Ectodermal cell (in vitro differentiated cells): ENCODE results near the gene NPW.
A peak's percentile ranks its signal among the peaks of the same experiment; 100 is the strongest.

Experiments
- H3K27ac ChIP-seq: 2 replicates; pipeline ENCODE4 v1.7.0; 2013; ENCODE audit warnings: mild to moderate bottlenecking, low read depth, low read length; ENCODE audit not compliant: insufficient read depth, poor library complexity, severe bottlenecking
- H3K27me3 ChIP-seq: 2 replicates; pipeline ENCODE4 v1.7.0; 2013; ENCODE audit warnings: mild to moderate bottlenecking, low read length; ENCODE audit not compliant: insufficient read depth, control insufficient read depth, poor library complexity, severe bottlenecking
- H3K36me3 ChIP-seq: one replicate; pipeline ENCODE4 v1.7.0; 2013; ENCODE audit warnings: low read length; ENCODE audit not compliant: control insufficient read depth, insufficient read depth
- H3K4me1 ChIP-seq: one replicate; pipeline ENCODE4 v1.7.0; 2013; ENCODE audit warnings: low read length; ENCODE audit not compliant: control insufficient read depth, insufficient read depth
- H3K4me3 ChIP-seq: 2 replicates; pipeline ENCODE4 v1.7.0; 2013; ENCODE audit warnings: low read depth, low read length, control low read depth; ENCODE audit not compliant: insufficient read depth
- H3K9me3 ChIP-seq: 2 replicates; pipeline ENCODE4 v1.7.0; 2013; ENCODE audit warnings: mild to moderate bottlenecking, low read length, moderate library complexity; ENCODE audit not compliant: control insufficient read depth
- WGBS, 2 experiments: methylation state at CpG; one replicate each; pipeline ENCODE4 v1.1.7; 2013; ENCODE audit warnings: missing lambda C conversion rate in 2 of 2; 5-methylcytosine and 5-hydroxymethylcytosine counted together

Gene NPW

DNA sequence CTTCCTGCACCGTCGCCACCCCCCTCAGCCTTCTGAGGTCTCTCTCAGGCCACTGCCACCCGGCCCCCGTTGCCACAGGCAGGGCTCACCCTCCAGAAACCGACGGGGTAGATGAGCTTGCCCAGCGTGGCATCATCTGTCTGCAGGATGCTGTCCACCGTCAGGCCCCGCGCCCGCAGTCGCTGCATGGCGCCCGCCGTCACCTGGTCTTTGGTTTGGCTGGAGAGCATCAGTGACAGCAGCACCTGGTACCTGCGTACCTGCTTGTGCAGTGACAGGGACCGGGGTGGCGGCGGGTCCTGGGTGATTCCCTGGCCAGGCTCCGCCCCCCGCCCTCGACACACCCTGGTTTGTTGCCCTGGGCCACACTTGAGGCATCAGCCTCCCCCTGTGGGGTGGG lies 25.0 kb downstream of the NPW start:
- WGBS, 2 experiments: 94 to 96% methylated on average over 22 of the region's 22 CpGs
- H3K4me3 ChIP-seq: no peak overlapping the region
- H3K36me3 ChIP-seq: no peaks in the 10 kb centered on the region
- no peaks in the 10 kb centered on the region for H3K27me3 ChIP-seq
- no peaks in the 10 kb centered on the region for H3K4me1 ChIP-seq
- no peak overlapping the region for H3K27ac ChIP-seq
- H3K9me3 ChIP-seq: no peaks in the 10 kb centered on the region

DNA sequence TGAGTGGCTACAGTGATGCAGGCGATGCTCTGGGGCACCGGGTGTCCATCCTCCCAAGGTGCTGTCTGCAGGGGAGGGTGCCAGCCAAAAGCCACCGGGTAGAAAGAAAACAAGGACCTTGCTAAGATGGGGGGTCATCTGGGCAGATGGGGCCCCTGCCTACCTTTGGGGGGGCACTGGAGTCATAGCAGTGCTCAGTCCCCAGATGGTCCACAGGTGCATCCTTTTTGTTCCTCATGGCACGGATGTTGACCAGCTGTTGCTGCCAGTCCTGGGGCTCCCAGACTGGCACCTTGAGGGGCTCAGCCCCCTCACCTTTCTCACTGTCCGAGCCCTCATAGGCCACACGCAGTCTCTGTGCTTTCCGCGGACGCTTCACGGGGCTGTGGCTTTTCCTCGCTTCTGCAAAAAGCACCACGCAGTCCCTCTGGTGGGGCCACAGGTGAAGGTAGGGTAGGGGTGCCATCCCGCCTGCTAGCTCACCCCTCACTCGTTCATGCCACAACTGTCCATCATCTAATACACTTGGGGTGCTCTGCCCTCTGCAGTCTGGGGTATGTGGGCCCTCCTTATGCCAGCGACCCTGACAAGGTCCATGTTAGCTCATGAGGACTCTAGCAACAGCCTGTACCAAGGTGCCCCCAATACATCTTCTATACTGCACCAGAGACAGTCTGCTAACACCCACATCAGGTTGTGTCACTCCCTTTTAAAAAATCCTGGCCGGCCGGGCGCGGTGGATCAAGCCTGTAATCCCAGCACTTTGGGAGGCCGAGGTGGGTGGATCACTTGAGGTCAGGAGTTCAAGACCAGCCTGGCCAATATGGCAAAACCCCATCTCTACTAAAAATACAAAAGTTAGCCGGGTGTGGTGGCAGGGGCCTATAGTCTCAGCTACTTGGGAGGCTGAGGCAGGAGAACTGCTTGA lies 26.6 kb downstream of the NPW start:
- no peaks in the 10 kb centered on the region for H3K9me3 ChIP-seq
- H3K4me1 ChIP-seq: no peaks in the 10 kb centered on the region
- 92 to 94% methylated on average over 21 of the region's 21 CpGs for WGBS, 2 experiments
- no peaks in the 10 kb centered on the region for H3K36me3 ChIP-seq
- no peaks in the 10 kb centered on the region for H3K27me3 ChIP-seq
- no peak overlapping the region for H3K4me3 ChIP-seq
- H3K27ac ChIP-seq: no peak overlapping the region

DNA sequence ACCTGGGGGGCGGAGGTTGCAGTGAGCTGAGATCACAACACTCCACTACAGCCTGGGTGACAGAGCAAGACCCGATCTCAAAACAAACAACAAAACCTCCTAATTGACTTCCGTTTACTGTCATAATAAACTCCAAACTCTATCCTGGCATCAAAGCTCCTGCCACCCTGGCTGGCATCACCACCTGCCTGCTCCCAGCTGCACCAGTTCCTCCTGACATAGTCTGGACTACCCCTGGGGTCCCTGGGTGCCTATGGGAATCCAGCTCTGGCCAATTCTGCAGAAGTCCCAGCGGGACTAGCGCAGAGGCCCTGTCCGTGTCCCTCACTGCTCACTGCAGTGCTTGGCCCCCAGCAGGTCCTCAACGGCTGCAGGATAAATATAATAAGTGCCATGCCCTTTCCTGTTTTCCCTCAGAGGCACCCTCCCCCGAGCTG lies 27.3 kb downstream of the NPW start:
- no peaks in the 10 kb centered on the region for H3K36me3 ChIP-seq
- H3K4me3 ChIP-seq: peak overlapping the region; percentile 92
- no peaks in the 10 kb centered on the region for H3K4me1 ChIP-seq
- H3K27ac ChIP-seq: no peak overlapping the region
- no peaks in the 10 kb centered on the region for H3K27me3 ChIP-seq
- WGBS, 2 experiments: 40 to 44% methylated on average over 8 of the region's 8 CpGs
- H3K9me3 ChIP-seq: no peaks in the 10 kb centered on the region

DNA sequence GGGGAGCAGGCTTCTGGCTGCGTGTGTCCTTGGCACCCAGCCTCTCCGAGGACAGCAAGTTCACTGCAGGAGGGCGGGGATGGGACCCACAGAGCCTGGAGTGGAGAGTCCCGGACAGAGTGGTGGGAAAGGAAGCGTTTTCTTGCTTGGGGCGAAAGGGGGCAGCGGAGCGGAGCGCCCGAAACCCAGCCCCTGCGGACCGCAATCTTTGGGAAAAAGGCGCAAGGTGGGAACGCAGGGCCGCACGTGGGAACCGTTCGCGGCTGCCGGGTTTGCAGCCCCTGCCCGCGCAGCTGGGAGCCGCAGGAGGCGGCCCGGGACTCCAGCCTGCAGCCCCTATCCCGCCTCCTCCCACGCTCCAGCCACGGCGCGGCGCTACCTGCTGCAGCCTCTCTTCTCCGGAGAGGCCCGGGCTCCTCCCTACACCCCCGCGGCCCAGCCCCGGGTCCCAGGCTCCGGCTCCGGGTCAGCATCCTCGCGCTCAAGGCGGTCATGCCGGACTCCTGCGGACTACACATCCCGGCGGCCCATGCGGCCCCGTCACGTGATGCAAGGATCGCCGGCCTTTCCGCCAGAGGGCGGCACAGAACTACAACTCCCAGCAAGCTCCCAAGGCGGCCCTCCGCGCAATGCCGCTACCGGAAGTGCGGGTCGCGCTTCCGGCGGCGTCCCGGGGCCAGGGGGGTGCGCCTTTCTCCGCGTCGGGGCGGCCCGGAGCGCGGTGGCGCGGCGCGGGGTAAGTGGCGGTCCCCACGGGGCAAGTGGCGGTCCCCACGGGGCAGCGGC lies 27.9 kb downstream of the NPW start, which contains the start of the genes NTHL1 and TSC2:
NTHL1 (minus strand) TSS at position 505 of the 786 bp plus-strand sequence; CDS start at position 494, 11 bp downstream.
TSC2 (plus strand) TSS at position 656 of the 786 bp plus-strand sequence. CDS start 631 bp downstream, outside the sequence.
- 0 to 1% methylated on average over 81 of the region's 81 CpGs for WGBS, 2 experiments
- Histone ChIP-seq H3K27me3 (no peaks in the 10 kb centered on the region), H3K36me3 (no peaks in the 10 kb centered on the region), H3K27ac (no peak within 1 kb of the TSS), H3K4me1 (no peaks in the 10 kb centered on the region), H3K9me3 (no peaks in the 10 kb centered on the region), H3K4me3 (peak within 1 kb of the TSS; percentile 92)

DNA sequence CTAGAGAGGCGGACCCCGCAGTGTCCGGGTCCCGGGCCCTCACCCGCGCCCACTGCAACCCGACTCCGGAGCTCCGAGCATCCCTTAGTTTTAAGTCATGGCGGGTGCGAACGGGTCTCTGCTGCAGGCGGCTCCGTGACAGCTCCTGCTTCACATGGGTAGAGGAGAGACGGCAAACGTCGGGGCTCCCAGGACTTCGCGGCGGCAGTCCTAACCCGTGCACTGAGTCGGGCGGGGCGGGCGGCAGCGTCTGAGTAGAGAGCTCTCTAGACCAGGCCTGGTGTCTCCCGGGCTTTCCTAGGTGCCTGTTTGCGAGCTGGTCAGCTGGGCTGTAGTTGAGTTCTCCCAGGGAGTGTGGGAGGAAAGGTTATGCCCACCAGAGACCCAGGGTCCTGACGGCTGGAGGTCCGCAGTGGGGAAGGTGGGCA lies 28.5 kb downstream of the NPW start:
- Histone ChIP-seq H3K9me3 (no peaks in the 10 kb centered on the region), H3K4me3 (peak overlapping the region; percentile 92), H3K27me3 (no peaks in the 10 kb centered on the region), H3K4me1 (no peaks in the 10 kb centered on the region), H3K27ac (no peak overlapping the region), H3K36me3 (peaks cover 4% of the 10 kb centered on the region)
- 2 to 3% methylated on average over 30 of the region's 30 CpGs for WGBS, 2 experiments

DNA sequence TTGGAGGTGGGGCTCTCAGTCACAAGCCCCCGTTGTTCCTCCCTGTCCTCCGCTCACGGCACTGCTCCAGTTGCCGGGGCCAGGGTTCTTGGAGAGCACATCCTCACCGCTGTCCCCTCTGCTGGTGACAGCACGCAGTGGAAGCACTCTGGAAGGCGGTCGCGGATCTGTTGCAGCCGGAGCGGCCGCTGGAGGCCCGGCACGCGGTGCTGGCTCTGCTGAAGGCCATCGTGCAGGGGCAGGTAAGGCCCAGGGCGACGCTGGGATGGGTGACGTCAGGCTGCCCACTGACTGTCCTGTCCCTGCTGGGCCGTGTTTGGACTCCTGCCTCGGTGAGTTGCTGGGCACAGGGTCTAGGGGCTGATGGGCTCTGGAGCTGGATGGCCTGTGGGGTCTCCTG lies 33.6 kb downstream of the NPW start:
- WGBS, 2 experiments: 96% methylated on average over 21 of the region's 21 CpGs
- H3K4me3 ChIP-seq: no peak overlapping the region
- no peaks in the 10 kb centered on the region for H3K27me3 ChIP-seq
- H3K4me1 ChIP-seq: peaks cover 4% of the 10 kb centered on the region
- peaks cover 11% of the 10 kb centered on the region for H3K36me3 ChIP-seq
- H3K9me3 ChIP-seq: no peaks in the 10 kb centered on the region
- H3K27ac ChIP-seq: no peak overlapping the region

DNA sequence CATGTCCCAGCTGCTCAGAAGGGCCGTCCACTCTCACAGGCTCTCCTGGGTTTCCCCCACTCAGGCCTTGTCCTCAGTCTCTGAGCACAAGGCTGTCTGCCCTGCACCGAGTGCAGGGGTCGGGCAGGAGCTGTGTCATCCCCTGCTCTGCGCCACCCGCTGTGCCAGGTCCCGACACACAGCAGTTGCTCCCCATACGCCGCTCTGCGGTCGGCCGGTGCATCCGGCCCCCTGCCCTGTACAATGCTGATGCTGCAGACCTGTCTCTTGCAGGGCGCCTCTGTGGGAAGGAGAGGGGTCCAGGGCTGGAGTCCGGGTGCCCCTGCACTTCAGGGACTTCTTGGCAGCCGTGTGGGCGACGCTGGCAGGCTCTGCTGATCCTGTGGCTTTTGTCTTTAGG lies 34.3 kb downstream of the NPW start:
- Histone ChIP-seq H3K27ac (no peak overlapping the region), H3K4me1 (peaks cover 11% of the 10 kb centered on the region), H3K27me3 (no peaks in the 10 kb centered on the region), H3K9me3 (no peaks in the 10 kb centered on the region), H3K4me3 (no peak overlapping the region), H3K36me3 (peaks cover 11% of the 10 kb centered on the region)
- 95% methylated on average over 17 of the region's 17 CpGs for WGBS, 2 experiments

DNA sequence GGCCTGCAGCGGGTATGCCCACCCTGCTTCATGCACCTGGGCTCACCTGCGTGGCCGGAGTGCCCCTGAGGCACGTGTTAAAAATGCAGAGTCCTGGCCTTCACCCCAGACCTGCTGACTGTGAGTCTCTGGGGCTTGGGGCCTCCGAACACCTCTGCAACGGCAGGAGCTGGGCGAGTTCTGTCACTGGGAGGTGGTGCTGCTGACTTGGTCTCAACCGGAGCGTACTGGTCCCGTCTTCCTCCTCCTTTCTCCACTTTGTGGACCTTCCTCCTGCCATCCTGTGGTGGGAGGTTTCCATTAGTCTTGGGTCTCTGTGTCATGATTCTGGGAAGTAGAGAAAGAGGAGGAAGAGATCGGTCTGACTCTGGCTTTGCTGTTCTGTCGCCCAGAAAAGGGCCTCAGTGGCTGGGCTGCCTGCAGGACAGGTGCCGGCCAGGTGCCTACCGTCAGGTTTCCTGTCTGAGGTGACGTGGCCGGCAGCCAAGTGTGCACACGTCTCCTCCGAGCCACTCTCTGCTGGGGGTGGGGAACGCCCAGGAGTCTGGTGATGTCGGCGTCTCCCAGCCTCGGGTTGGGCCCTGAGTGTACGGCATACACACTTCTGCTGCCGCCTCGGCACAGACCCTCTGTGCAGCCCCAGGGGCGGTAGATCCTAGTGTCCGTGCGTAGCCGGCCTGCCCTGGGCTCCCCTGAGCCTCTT lies 35.1 kb downstream of the NPW start:
- WGBS, 2 experiments: 95 to 96% methylated on average over 29 of the region's 29 CpGs
- Histone ChIP-seq H3K9me3 (no peaks in the 10 kb centered on the region), H3K36me3 (peaks cover 11% of the 10 kb centered on the region), H3K27me3 (no peaks in the 10 kb centered on the region), H3K27ac (no peak overlapping the region), H3K4me1 (peaks cover 11% of the 10 kb centered on the region), H3K4me3 (no peak overlapping the region)

DNA sequence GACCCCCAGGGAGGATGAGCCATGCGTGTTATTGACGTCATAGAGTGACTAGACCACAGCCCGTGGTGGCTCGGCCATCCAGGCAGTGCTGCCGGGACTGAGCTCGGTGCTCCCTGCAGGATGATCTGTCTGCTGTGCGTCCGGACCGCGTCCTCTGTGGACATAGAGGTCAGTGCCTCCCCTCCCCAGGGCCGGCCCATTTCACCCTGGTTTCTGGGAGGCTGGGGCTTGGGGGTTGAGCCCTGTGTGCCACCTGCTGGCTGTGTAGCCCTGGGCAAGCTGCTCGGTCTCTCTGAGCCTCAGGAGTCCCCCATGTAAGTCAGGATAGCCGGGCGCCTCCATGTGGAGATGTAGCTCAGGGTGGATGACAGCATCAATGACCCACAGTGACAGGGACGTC lies 36.5 kb downstream of the NPW start:
- Histone ChIP-seq H3K27me3 (no peaks in the 10 kb centered on the region), H3K36me3 (peaks cover 11% of the 10 kb centered on the region), H3K4me3 (no peak overlapping the region), H3K9me3 (no peaks in the 10 kb centered on the region), H3K27ac (no peak overlapping the region), H3K4me1 (peaks cover 11% of the 10 kb centered on the region)
- WGBS, 2 experiments: 91 to 92% methylated on average over 15 of the region's 15 CpGs
